Ramos (cell line): ENCODE measurements around the gene OPN1MW2.
"Not testable (repeated sequence)": the region's sequence is repeated elsewhere in the genome, so short reads cannot be mapped to it uniquely, and the experiment has no call there.

Source experiments
- in situ Hi-C: fragments of 300-500 bp; cut with MboI; formaldehyde crosslinking; loops from one replicate; pipeline ENCODE4 v1.14.3; 2022; ENCODE audit warnings: low sequenced_read_pairs; ENCODE audit not compliant: unreplicated experiment

The OPN1MW2 gene

GRCh38 chrX:154219456-154219855 lies at the start of gene OPN1MW2:
OPN1MW2 (plus strand) TSS chrX:154219756; CDS start chrX:154219816, 60 bp downstream.
- in situ Hi-C loops: not testable (repeated sequence)

DNA sequence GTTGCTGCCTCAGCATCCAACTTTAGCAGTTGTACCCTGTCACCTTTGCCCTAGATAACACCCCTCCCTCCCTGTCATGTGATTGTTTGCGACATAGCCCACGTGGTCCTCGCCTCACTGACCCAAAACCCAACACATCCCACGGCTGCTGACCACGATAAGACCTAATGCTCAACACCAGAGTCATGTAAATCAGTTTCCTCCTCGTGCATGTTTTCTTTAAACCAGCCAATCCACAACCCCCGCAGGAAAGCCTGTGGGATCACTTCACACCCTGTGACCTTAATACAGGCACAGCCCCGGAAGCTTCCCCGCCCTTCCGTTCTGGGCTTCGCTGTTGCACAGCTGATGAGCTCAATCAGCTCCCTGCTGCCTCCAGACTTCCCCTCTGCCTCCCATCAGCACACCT lies 47.0 kb upstream of the OPN1MW2 start:
- in situ Hi-C loops: not testable (repeated sequence)

- in situ Hi-C loops: not testable (repeated sequence)
These were observed 45.2 kb upstream of the OPN1MW2 start for GRCh38 chrX:154174356-154174755.

- in situ Hi-C loops: not testable (repeated sequence)
These were observed 37.3 kb upstream of the OPN1MW2 start, which contains the start of gene OPN1MW for GRCh38 chrX:154182296-154182695. OPN1MW (plus strand) TSS chrX:154182596; CDS start chrX:154182678, 82 bp downstream.

GRCh38 chrX:154183794-154184193 lies 35.8 kb upstream of the OPN1MW2 start:
- in situ Hi-C loops: not testable (repeated sequence)

GRCh38 chrX:154192846-154193245 lies 26.7 kb upstream of the OPN1MW2 start:
- in situ Hi-C loops: not testable (repeated sequence)

- in situ Hi-C loops: not testable (repeated sequence)
These were observed 25.2 kb upstream of the OPN1MW2 start for GRCh38 chrX:154194316-154194715.

- in situ Hi-C loops: not testable (repeated sequence)
These were observed 23.1 kb upstream of the OPN1MW2 start for GRCh38 chrX:154196466-154196865.

- in situ Hi-C loops: not testable (repeated sequence)
These were observed 9.7 kb upstream of the OPN1MW2 start for GRCh38 chrX:154209670-154210418.

DNA sequence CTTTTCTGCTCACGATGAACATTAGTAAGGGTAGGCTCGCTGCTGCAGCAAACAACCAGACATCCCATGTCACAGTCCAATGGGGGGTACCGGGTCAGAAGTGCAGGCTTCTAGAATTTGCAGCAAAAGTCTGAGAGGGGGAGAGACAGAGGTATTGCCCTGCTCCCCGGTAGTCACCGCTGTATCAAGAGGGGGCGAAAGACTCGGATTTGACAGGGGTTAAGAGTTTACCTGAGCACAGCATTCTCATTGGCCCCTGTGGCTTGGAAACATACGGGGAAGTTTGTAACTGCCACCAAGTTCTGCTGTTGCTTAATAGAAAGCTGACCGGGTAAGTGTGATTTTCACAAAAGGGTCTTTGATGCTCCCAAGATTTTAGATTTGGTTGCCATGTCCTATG lies 8.5 kb upstream of the OPN1MW2 start:
- in situ Hi-C loops: not testable (repeated sequence)

DNA sequence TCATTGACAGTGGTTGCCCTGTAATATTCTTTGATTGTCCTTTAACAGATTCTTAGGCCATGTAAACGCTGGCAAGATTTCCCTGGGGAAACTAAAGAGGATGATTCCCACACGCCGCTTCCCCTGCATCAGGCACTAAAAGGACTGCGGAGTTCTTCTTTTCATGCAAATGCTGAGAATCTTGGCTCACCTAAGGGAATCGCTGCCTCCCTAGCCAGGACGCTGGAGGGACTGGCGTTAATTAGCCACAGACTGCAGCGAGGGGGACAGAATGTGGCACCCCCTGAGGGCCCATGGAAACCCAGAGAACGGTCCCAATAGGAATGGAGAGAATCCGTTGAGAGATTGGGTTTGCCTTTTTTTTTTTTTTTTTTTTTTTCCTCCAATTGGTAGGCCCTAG lies 8.1 kb upstream of the OPN1MW2 start:
- in situ Hi-C loops: not testable (repeated sequence)

DNA sequence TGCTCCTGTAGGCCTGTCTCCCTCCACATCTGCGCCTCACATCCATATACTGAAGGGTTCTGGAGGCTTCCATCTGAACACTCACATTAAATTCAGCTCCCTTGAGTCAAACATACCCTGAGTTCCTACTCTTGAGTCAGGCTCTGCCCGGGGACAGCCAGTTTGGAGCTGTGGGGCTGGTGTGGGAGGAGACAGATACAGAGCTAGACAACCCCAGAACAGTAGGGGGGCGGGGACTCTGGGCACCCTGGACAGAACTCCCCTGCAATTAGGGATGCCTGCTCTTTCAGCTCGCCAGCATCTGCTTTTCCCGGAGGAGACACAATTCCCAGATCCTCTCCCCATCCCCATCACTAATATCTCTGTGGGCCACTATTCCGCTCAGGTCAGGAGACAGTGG lies 5.7 kb downstream of the OPN1MW2 start:
- in situ Hi-C loops: not testable (repeated sequence)

DNA sequence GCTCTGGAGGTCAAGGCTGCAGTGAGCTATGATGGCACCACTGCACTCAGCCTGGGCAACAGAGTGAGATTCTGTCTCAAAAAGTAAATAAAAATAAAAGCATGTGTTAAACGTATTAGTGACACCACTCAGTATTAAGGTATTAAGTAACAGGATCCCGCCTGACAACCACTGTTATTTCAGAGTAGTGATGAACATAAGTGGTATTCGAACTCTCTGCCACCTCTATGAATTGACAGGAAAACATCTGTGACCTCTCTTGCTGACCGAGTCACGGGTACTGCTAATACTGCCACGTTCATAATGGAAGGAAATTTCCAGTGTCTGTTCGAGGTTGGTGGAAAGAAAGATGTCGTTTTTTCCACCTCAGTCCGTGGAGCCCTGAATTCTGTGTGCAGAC lies 7.2 kb downstream of the OPN1MW2 start:
- in situ Hi-C loops: not testable (repeated sequence)

GRCh38 chrX:154231443-154231842 lies 11.9 kb downstream of the OPN1MW2 start:
- in situ Hi-C loops: not testable (repeated sequence)

DNA sequence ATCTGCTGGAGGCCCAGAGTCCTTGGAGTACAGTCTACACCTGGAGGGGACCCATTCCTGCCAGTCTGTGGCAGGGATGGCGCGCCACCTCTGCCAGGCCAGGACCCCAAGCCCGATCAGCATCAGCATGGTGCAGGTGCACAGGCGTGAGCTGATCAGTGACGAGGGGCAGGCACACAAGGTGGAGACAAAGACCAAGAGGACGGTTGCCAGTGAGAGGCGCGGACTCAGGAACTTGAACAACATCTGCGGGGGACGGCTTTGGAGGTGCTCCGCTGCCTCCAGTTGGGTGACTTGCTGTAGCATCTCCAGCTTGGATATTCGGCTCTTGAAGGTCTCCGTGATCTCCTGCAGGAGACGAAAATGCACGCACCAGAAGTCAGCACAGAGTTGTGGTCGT lies 14.1 kb downstream of the OPN1MW2 start:
- in situ Hi-C loops: not testable (repeated sequence)

- in situ Hi-C loops: not testable (repeated sequence)
These were observed 19.5 kb downstream of the OPN1MW2 start for GRCh38 chrX:154238939-154239559.

DNA sequence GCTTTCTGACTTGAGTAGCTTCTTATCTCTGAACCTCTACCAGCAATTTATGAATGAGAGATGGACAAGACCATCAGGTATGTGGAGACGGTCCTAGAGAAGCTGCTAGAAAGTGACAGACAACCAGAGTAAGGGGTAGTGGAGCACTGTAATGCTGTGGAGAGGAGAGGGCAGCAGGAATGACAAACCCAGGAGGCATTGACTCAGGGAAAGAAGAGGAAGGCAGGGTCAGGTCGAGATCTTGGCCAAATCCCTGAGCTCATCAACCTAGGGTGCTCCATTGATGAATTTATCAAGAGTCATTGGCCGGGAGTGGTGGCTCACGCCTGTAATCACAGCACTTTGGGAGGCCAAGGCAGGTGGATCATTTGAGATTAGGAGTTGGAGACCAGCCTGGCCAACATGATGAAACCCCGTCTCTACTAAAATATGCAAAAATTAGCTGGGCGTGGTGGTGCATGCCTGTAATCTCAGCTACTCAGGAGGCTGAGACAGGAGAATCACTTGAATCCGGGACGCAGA lies 20.5 kb downstream of the OPN1MW2 start:
- in situ Hi-C loops: not testable (repeated sequence)

DNA sequence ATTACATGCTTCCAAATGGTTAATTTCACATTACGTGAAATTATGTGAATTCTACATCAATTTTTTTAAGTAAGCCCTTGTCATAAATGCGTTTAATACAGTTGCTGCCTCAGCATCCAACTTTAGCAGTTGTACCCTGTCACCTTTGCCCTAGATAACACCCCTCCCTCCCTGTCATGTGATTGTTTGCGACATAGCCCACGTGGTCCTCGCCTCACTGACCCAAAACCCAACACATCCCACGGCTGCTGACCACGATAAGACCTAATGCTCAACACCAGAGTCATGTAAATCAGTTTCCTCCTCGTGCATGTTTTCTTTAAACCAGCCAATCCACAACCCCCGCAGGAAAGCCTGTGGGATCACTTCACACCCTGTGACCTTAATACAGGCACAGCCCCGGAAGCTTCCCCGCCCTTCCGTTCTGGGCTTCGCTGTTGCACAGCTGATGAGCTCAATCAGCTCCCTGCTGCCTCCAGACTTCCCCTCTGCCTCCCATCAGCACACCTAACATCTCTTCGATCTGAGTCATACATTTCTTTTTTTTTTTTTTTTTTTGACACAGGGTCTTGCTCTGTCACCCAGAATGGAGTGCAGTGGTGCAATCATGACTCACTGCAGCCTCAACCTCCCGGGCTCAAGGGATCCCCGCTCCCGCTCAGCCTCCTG lies 28.0 kb downstream of the OPN1MW2 start:
- in situ Hi-C loops: not testable (repeated sequence)

DNA sequence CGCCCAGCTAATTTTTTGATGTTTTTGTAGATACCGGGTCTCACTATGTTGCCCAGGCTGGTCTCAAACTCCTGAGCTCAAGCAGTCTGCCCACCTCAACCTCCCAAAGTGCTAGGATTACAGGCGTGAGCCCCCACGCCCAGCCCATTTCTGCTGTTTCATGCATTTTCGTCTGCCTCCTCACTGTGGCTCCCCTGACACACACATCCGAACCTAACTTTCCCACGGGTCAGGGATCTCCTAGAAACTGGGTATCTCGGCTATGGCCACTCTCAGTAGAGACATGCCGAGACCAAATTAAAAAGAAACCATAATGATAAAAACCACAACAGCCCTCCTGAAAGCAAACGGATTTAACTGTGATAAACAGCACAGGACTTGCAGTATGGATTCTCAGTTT lies 28.5 kb downstream of the OPN1MW2 start:
- in situ Hi-C loops: not testable (repeated sequence)

GRCh38 chrX:154257282-154257681 lies 37.7 kb downstream of the OPN1MW2 start, which contains the start of gene OPN1MW3:
OPN1MW3 (plus strand) TSS chrX:154257582; CDS start chrX:154257620, 38 bp downstream.
- in situ Hi-C loops: not testable (repeated sequence)

GRCh38 chrX:154258711-154259110 lies 39.2 kb downstream of the OPN1MW2 start:
- in situ Hi-C loops: not testable (repeated sequence)
